ENCODE data around the gene GPR156. TPM values are rescaled to one million over a fixed set of nuclear protein-coding genes. Genes with fewer than 3 reads are reported as not detected.

Gene GPR156
- total and polyA plus RNA-seq, 9 of the 15 experiments (the other 6 are each of a cell fraction or from before 2014, with no cell fraction given), result 0.07 to 0.14 (median 0.12) TPM; not detected in 5

DNA sequence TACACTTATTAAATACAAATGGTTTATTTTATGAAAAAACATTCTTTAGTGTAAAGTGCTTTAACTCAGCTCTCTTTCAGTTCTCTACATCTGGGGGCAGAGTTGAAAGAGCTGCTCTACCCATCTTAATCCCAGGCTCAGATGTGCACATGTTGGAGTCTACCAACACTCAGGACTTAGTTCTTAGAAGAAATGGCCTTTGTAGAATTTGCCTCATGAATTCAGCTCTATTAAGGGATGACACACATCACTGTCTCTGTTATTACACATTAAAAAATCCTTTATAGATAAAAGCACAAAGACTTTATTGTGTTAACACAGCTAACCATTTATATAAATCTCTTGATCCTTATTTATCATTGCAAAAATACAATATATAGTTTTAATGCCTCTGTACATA, 159.0 kb downstream of the GPR156 start:
- Histone ChIP-seq H3K9ac (ENCODE audit: insufficient read depth in 1 of 2, low read depth in 2 of 2, low read length in 2 of 2) (no peak overlapping the region), H3K79me2 (ENCODE audit: control insufficient read depth, insufficient read depth, low read length) (no peaks in the 10 kb centered on the region), H3K4me3 (no peak overlapping the region), H3K4me1 (replicated peaks in 1 of 2; ENCODE audit: control insufficient read depth in 2 of 2, insufficient read depth in 2 of 2, low read length in 2 of 2) (no peaks in the 10 kb centered on the region), H3K36me3 (ENCODE audit: control insufficient read depth, insufficient read depth, low read length) (no peaks in the 10 kb centered on the region), H3K9me3 (replicated peaks; ENCODE audit: control insufficient read depth, insufficient read depth, low read depth, low read length) (no peaks in the 10 kb centered on the region), H3K27ac (ENCODE audit: extremely low read depth, low read depth, low read length) (no peak overlapping the region), H4K20me1 (replicated peaks; ENCODE audit: control insufficient read depth, insufficient read depth, low read length) (no peaks in the 10 kb centered on the region), H3K4me2 (ENCODE audit: insufficient read depth, low read length) (no peak overlapping the region), H2AFZ (ENCODE audit: low read depth, low read length) (no peak overlapping the region), H3K9me1 (ENCODE audit: control insufficient read depth, insufficient read depth, low read length) (no peaks in the 10 kb centered on the region), H3K27me3 (ENCODE audit: control insufficient read depth in 2 of 2, insufficient read depth in 2 of 2, low read length in 2 of 2) (peaks cover 0 to 6% of the 10 kb centered on the region in 2 experiments; a peak in 2 of 5 replicates)
- DNase-seq (ENCODE audit: extremely low read depth in 1 of 4, low spot score in 3 of 4) (no peak), FAIRE-seq (no peak), ATAC-seq (no peak)
- intact Hi-C loops (cut with micrococcal nuclease), result no loop called here
- ChIA-PET CTCF (ENCODE audit: low intra/inter-chr PET ratio) (no interaction called here), POLR2A (no interaction called here)
- no TSS peak for BruUV-seq (replicated peaks)
- in situ Hi-C loops (cut with MboI), result no loop called here
- TF ChIP-seq, protein P1, sequence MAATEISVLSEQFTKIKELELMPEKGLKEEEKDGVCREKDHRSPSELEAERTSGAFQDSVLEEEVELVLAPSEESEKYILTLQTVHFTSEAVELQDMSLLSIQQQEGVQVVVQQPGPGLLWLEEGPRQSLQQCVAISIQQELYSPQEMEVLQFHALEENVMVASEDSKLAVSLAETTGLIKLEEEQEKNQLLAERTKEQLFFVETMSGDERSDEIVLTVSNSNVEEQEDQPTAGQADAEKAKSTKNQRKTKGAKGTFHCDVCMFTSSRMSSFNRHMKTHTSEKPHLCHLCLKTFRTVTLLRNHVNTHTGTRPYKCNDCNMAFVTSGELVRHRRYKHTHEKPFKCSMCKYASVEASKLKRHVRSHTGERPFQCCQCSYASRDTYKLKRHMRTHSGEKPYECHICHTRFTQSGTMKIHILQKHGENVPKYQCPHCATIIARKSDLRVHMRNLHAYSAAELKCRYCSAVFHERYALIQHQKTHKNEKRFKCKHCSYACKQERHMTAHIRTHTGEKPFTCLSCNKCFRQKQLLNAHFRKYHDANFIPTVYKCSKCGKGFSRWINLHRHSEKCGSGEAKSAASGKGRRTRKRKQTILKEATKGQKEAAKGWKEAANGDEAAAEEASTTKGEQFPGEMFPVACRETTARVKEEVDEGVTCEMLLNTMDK (IDR thresholded peaks at IDR 0.05; ENCODE audit: borderline replicate concordance, insufficient read depth, low read depth, low read length, poor library complexity, severe bottlenecking), result no peak
- TF ChIP-seq SMAD3 (CRISPR knock-in tag; conservative IDR thresholded peaks at IDR 0.05) (no peak), PRPF4 (IDR thresholded peaks at IDR 0.05; ENCODE audit: insufficient read depth, low read depth, low read length, poor library complexity, severe bottlenecking) (no peak), BCL6 (CRISPR knock-in tag; IDR thresholded peaks at IDR 0.05) (no peak), NR4A1 (CRISPR knock-in tag; IDR thresholded peaks at IDR 0.05) (no peak), NR4A1 (tag; IDR thresholded peaks at IDR 0.05) (no peak), NFRKB (IDR thresholded peaks at IDR 0.05; ENCODE audit: low read depth) (no peak), ZNF174 (CRISPR knock-in tag; IDR thresholded peaks at IDR 0.05) (no peak), MAFG (tag; conservative IDR thresholded peaks at IDR 0.05) (no peak), HNRNPK (IDR thresholded peaks at IDR 0.05; ENCODE audit: low read depth, low read length, poor library complexity, severe bottlenecking) (no peak)
- TF ChIP-seq, protein P2, sequence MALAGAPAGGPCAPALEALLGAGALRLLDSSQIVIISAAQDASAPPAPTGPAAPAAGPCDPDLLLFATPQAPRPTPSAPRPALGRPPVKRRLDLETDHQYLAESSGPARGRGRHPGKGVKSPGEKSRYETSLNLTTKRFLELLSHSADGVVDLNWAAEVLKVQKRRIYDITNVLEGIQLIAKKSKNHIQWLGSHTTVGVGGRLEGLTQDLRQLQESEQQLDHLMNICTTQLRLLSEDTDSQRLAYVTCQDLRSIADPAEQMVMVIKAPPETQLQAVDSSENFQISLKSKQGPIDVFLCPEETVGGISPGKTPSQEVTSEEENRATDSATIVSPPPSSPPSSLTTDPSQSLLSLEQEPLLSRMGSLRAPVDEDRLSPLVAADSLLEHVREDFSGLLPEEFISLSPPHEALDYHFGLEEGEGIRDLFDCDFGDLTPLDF (CRISPR knock-in tag; IDR thresholded peaks at IDR 0.05), result no peak
- TF ChIP-seq, protein P3, sequence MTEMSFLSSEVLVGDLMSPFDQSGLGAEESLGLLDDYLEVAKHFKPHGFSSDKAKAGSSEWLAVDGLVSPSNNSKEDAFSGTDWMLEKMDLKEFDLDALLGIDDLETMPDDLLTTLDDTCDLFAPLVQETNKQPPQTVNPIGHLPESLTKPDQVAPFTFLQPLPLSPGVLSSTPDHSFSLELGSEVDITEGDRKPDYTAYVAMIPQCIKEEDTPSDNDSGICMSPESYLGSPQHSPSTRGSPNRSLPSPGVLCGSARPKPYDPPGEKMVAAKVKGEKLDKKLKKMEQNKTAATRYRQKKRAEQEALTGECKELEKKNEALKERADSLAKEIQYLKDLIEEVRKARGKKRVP (CRISPR knock-in tag; IDR thresholded peaks at IDR 0.05), result no peak
- TF ChIP-seq, protein P4, sequence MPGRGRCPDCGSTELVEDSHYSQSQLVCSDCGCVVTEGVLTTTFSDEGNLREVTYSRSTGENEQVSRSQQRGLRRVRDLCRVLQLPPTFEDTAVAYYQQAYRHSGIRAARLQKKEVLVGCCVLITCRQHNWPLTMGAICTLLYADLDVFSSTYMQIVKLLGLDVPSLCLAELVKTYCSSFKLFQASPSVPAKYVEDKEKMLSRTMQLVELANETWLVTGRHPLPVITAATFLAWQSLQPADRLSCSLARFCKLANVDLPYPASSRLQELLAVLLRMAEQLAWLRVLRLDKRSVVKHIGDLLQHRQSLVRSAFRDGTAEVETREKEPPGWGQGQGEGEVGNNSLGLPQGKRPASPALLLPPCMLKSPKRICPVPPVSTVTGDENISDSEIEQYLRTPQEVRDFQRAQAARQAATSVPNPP (IDR thresholded peaks at IDR 0.05; ENCODE audit: borderline replicate concordance, insufficient read depth, insufficient read length), result no peak
- TF ChIP-seq, protein P5, sequence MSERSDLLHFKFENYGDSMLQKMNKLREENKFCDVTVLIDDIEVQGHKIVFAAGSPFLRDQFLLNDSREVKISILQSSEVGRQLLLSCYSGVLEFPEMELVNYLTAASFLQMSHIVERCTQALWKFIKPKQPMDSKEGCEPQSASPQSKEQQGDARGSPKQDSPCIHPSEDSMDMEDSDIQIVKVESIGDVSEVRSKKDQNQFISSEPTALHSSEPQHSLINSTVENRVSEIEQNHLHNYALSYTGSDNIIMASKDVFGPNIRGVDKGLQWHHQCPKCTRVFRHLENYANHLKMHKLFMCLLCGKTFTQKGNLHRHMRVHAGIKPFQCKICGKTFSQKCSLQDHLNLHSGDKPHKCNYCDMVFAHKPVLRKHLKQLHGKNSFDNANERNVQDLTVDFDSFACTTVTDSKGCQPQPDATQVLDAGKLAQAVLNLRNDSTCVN (CRISPR knock-in tag; IDR thresholded peaks at IDR 0.05), result no peak
- TF ChIP-seq, protein P6, sequence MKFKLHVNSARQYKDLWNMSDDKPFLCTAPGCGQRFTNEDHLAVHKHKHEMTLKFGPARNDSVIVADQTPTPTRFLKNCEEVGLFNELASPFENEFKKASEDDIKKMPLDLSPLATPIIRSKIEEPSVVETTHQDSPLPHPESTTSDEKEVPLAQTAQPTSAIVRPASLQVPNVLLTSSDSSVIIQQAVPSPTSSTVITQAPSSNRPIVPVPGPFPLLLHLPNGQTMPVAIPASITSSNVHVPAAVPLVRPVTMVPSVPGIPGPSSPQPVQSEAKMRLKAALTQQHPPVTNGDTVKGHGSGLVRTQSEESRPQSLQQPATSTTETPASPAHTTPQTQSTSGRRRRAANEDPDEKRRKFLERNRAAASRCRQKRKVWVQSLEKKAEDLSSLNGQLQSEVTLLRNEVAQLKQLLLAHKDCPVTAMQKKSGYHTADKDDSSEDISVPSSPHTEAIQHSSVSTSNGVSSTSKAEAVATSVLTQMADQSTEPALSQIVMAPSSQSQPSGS (CRISPR knock-in tag; IDR thresholded peaks at IDR 0.05), result no peak

Data from K562 (cell line).